GM18907 (cell line): ENCODE data around the gene MBTD1.

Experiments used
- ATAC-seq: cut with Tn5 transposase; IDR thresholded peaks from one replicate; pipeline ENCODE4 v1.9.1; 2021; ENCODE audit warnings: mild to moderate bottlenecking, moderate library complexity; ENCODE audit not compliant: unreplicated experiment

Gene MBTD1

GRCh38 chr17:51152766-51153209, 107.1 kb downstream of the MBTD1 start:
- no peak for ATAC-seq

DNA sequence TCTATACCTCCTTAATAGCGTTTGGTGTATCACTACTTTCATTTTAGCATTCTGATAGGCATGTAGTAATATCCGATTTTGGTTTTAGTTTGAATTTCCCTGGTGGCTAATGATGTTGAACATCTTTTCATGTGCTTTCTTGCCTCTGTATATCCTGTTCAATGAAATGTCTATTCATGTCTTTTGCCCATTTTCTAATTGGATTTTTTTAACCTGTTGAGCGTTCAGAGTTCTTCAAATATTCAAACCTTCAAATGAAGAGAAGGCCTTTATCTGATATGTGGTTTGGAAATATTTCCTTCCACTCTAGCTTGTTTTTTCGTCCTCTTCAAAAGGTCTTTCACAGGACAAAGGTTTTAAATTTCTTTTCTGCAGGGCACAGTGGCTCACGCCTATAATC, 108.9 kb downstream of the MBTD1 start:
- ATAC-seq = no peak

- no peak for ATAC-seq
These were observed 110.7 kb downstream of the MBTD1 start for GRCh38 chr17:51149163-51149562.

GRCh38 chr17:51147650-51148049, 112.2 kb downstream of the MBTD1 start:
- ATAC-seq = no peak

DNA sequence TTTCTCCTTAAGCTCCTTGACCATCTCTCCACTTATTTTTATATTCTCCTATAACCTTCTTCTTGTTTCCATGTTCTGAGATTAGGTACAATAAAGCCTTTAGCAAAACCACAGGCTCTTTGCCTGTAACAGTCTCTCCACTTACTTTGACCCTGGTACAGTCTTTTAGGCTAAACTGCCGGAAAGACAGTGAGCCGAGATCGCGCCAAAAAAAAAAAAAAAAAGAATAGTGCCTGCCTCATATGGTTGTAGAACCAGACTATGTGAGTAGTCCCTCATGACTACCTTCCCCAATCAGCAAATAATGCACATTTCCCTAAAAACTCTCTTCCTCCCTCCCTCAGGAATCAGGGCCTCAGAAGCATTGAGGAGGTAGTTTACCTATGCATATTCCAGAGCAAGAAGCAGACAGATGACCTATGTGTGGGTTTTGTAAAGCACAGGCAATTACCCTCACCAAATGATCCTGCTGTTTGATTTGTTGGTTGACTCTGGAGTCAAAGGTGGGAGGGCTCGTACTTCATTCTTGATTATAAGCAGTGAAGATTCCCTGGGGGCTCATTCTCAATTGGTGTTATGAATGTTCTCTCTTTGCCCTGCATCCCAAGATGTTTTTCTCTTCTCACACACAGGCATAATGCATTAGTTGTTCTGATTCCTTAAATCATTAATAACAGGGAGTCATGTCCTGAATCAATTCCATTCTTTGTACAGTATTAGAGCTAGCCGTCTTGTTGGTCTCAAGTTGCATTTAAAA, 115.4 kb downstream of the MBTD1 start:
- ATAC-seq = no peak

GRCh38 chr17:51142597-51142996, 117.3 kb downstream of the MBTD1 start:
- no peak for ATAC-seq

DNA sequence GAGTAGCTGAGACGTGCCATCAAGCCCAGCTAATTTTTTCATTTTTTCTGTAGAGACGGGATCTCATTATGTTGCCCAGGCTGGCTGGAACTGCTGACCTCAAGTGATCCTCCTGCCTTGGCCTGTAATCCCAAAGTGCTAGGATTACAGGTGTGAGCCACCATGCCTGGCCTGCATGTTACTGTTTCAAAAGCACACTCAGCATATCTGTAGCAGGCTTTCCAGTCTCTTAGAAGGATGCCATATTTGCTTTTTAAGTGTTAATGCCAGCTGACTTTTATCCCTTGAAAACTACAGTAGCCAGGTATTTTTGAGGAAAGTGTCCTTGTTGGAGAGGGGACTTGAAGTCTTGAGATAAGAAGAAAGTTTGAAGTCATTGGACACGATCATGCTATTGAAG, 123.9 kb downstream of the MBTD1 start:
- ATAC-seq = no peak

- ATAC-seq = no peak
These were observed 126.5 kb downstream of the MBTD1 start for GRCh38 chr17:51133365-51133764.

DNA sequence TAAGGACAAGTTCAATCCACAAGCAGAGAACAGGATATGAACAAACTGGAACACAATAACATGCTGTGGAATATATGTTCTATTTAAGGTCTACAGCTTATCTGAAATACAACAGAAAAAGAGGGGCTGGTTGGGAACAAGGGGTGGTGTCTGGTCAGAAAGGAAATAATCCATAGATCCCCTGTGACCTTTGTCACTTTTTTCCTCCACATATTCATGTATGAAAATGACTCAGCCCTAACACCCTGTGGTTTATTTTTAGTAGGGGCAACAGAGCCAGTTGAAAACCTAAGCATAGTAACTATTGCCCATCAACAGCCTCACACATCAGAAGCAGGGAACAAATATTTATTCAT, 126.9 kb downstream of the MBTD1 start:
- peak; percentile 73 for ATAC-seq

DNA sequence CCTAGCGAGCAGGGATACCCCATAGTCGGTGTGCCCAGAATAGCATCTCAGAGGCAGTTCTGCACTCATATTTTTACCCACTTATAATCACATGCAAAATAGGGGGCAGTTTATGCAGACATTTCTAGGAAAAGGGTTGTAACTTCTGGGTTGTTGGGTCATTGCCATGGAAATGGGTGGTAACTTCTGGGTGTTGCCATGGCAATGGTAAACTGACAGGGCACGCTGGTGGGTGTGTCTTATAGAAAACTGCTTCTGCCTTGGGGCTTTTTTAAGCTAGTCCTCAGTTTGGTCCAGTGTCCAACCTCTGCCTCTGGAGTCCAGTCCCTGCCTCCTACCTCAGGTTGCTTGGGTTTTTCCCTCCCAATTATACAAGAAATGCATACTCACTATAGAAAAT, 131.8 kb downstream of the MBTD1 start:
- ATAC-seq = no peak
